GM10266 (cell line): Measurements from ENCODE around the gene MAN2A2.

Source experiments
- DNase-seq: peaks from one replicate; pipeline ENCODE4 v3.0.0; 2012; ENCODE audit errors: extremely low spot score
- TF ChIP-seq, protein P1 (sequence below): IDR thresholded peaks from 2 replicates; pipeline ENCODE4 v1.5.1; 2012; ENCODE audit warnings: mild to moderate bottlenecking, low read depth; ENCODE audit not compliant: control insufficient read depth, insufficient read depth; ENCODE audit errors: missing control alignments

MAN2A2 gene

DNA sequence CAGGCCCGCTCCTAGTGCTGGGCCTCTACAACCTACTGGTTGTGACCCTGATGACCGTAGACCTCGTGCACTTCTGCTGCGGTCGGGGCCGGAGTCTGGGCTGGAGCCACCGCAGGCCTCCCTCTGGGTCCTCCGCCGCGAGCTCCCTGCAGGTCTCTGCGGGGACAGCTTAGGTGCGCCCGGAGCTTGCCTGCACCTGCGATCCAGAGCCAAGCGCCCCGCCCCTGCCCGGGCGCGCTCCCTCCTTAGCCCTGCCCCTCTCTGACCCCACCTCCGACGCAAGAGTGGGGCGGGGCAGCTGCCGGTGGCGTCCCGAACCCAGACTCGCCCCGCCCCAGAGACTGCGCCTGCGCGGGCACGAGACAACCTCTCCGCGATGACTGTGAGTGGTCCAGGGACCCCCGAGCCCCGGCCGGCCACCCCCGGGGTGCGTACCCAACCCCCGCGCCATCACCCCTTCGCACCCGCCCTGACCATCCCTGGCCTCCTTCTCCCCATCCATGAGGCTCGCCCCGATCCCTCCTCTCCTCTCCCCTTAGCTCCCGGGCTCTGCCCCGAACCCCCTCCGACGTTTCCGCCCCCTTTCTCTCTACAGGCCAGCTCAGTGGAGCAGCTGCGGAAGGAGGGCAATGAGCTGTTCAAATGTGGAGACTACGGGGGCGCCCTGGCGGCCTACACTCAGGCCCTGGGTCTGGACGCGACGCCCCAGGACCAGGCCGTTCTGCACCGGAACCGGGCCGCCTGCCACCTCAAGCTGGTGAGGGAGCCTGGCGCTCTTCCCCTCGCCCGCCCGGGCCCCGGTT, 32.0 kb downstream of the MAN2A2 start, which contains the start of gene UNC45A:
Gene UNC45A, plus strand, starts transcription at position 337 of the 803 bp plus-strand sequence. Its CDS starts 40 bp downstream, at position 377.
- TF ChIP-seq, protein P1, sequence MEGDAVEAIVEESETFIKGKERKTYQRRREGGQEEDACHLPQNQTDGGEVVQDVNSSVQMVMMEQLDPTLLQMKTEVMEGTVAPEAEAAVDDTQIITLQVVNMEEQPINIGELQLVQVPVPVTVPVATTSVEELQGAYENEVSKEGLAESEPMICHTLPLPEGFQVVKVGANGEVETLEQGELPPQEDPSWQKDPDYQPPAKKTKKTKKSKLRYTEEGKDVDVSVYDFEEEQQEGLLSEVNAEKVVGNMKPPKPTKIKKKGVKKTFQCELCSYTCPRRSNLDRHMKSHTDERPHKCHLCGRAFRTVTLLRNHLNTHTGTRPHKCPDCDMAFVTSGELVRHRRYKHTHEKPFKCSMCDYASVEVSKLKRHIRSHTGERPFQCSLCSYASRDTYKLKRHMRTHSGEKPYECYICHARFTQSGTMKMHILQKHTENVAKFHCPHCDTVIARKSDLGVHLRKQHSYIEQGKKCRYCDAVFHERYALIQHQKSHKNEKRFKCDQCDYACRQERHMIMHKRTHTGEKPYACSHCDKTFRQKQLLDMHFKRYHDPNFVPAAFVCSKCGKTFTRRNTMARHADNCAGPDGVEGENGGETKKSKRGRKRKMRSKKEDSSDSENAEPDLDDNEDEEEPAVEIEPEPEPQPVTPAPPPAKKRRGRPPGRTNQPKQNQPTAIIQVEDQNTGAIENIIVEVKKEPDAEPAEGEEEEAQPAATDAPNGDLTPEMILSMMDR: no peak
- DNase-seq: peak; percentile 97

DNA sequence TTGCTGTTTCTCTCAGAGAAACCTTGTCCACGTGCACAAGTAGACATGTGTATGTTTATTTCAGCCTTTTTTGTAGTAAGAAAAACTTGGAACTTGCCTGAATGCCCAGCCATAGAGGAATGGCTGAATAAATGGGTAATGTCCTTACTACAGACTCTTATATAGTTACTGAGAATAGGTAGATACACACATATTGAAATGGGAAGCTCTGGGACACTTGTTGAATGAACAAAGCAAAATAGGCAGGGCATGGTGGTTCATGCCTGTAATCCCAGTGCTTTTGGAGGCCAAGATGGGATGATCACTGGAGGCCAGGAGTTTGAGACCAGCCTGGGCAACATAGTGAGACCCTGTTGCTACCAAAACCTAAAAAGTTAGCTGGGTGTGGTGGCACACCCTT, 33.7 kb downstream of the MAN2A2 start:
- TF ChIP-seq, protein P1: no peak
- no peak for DNase-seq

DNA sequence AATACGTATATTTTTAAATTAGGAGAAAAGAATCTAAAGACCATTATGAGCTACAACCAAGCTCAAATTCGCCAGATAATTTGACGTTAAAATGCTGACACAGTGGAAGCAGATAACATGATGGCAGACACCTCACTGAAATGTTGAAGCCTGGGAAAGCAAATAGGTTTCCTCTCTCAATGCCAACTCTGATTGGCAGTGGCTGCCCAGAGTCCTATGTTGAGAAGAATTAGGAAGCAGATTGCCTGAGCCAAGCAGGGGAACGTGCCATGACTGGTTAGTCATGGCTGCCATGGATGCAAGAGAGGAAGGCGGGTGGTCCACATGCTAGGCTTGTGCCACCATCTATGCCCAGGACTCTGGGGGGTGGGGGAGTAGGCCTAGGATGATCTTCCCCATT, 35.2 kb downstream of the MAN2A2 start:
- TF ChIP-seq, protein P1: no peak
- no peak for DNase-seq

DNA sequence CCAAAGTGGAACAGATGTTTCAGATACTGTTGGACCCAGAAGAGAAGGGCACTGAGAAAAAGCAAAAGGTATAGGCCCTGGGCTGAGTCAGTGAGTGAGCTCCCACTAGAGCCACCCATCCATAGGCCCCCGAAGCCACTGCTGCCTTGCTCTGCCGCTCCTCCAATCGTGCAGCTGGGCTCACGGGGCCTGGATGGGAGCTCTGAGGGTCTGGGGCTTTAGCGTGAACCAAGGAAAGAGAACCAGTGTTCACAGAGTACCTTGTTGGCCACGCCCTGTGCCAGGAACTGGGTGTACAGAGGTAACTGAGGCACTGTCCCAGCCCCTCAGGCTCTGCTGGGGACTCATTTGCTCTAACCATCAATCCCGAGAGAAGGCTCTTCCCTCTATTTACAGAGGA, 36.7 kb downstream of the MAN2A2 start:
- no peak for DNase-seq
- TF ChIP-seq, protein P1: no peak

DNA sequence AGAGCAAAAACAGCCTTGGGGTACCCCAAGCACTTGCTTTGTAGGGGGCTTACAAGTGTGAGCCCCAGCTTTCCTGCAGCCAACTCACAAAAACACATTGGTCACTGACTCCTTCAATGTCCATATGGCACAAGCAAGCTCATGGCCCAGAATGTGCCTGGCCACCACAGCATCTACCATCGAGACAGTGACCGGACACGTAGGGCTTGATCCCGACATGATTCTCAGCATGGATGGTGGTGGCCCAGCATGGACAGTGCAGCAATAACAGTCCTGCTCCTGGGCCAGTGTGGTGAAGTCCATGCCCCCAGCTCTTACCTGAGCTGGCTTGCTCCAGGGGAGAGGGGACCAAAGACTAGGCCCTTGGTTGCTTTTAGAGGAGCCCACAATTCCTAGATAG, 37.9 kb downstream of the MAN2A2 start:
- TF ChIP-seq, protein P1: no peak
- no peak for DNase-seq

DNA sequence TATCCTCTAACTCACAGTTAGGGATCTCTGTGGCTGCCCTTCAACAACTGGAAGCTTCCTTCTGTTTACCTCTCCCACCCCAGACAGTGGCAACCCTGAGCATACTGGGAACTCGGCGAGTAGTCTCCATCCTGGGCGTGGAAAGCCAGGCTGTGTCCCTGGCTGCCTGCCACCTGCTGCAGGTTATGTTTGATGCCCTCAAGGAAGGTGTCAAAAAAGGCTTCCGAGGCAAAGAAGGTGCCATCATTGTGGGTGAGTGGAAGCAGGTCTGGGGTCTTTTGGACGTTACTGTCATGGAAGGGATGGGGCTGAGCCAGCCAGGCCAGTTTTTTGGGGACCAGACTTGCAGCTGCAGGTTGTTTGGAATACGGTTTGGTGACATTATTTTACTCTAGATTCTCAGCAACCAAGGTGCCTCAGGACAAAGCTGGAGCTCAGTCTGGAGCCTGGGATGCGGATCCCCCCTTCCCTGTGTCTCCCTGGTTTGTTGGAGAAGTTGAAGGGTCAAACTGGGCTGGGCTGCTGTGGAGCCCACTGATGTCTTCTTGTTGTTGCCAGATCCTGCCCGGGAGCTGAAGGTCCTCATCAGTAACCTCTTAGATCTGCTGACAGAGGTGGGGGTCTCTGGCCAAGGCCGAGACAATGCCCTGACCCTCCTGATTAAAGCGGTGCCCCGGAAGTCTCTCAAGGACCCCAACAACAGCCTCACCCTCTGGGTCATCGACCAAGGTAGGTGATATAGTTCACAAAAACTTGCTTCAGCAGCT, 39.4 kb downstream of the MAN2A2 start:
- DNase-seq: no peak
- TF ChIP-seq, protein P1: no peak

DNA sequence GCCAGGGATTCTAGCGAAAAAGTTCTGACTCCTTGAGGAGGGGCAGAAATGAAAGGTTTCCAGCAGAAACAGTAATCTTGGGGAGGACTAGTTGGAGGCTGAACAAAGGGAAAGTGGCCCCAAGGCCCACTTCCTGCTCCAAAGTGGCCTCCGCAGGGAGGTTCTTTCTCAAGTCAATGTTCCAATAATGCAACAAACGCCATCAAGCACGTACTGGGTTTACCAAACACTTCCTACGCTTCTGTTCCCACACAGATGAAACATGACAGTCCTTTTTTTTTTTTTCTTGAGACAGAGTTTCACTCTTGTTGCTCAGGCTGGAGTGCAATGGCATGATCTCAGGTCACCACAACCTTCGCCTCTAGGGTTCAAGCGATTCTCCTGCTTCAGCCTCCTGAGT, 42.0 kb downstream of the MAN2A2 start:
- TF ChIP-seq, protein P1: no peak
- no peak for DNase-seq
